NCI-H69 (cell line): ENCODE results near the gene ZNF138.

Experiments
- DNase-seq: peaks from one replicate; lab custom pipeline; 2025; lab: John Stamatoyannopoulos, UW

Gene ZNF138

GRCh38 chr7:64875658-64876406 lies 81.6 kb downstream of the ZNF138 start:
- no peak for DNase-seq

GRCh38 chr7:64876792-64877713 lies 82.8 kb downstream of the ZNF138 start:
- DNase-seq = peak; percentile 90

GRCh38 chr7:64877714-64878610 lies 83.7 kb downstream of the ZNF138 start:
- no peak for DNase-seq

GRCh38 chr7:64878684-64879083 lies 84.5 kb downstream of the ZNF138 start:
- DNase-seq = no peak

GRCh38 chr7:64879086-64879730 lies 85.0 kb downstream of the ZNF138 start:
- no peak for DNase-seq

- DNase-seq = no peak
Observed at GRCh38 chr7:64879800-64880199, 85.6 kb downstream of the ZNF138 start.

- no peak for DNase-seq
Observed at GRCh38 chr7:64880322-64881297, 86.4 kb downstream of the ZNF138 start.

GRCh38 chr7:64881461-64882287 lies 87.4 kb downstream of the ZNF138 start:
- DNase-seq = no peak

- DNase-seq = no peak
Observed at GRCh38 chr7:64882341-64883112, 88.3 kb downstream of the ZNF138 start.
